ENCODE measurements around the gene PCGF1.

- no peak for TF ChIP-seq CTCF (conservative IDR thresholded peaks at IDR 0.05; ENCODE audit: low read length)
- TF ChIP-seq EZH2phosphoT487 (IDR thresholded peaks at IDR 0.05; ENCODE audit: borderline replicate concordance, low read depth, low read length), result peak; percentile 82; the same call in 1 of the 2 replicates
These were observed 6.3 kb upstream of the PCGF1 start for GRCh38 chr2:74513605-74514367.
